NCI-H345 (cell line): ENCODE data around the gene KIFC1.
"Not testable (repeated sequence)": the region's sequence is repeated elsewhere in the genome, so short reads cannot be mapped to it uniquely, and the experiment has no call there.

Source experiments
- DNase-seq: peaks from one replicate; lab custom pipeline; 2025; lab: John Stamatoyannopoulos, UW

Gene KIFC1

GRCh38 chr6:33373960-33374910, 17.4 kb upstream of the KIFC1 start:
- DNase-seq = no peak

GRCh38 chr6:33375143-33375671, 16.4 kb upstream of the KIFC1 start:
- no peak for DNase-seq

- DNase-seq = no peak
Observed at GRCh38 chr6:33377171-33377570, 14.5 kb upstream of the KIFC1 start.

- not testable (repeated sequence) for DNase-seq
Observed at GRCh38 chr6:33379184-33379583, 12.4 kb upstream of the KIFC1 start.

DNA sequence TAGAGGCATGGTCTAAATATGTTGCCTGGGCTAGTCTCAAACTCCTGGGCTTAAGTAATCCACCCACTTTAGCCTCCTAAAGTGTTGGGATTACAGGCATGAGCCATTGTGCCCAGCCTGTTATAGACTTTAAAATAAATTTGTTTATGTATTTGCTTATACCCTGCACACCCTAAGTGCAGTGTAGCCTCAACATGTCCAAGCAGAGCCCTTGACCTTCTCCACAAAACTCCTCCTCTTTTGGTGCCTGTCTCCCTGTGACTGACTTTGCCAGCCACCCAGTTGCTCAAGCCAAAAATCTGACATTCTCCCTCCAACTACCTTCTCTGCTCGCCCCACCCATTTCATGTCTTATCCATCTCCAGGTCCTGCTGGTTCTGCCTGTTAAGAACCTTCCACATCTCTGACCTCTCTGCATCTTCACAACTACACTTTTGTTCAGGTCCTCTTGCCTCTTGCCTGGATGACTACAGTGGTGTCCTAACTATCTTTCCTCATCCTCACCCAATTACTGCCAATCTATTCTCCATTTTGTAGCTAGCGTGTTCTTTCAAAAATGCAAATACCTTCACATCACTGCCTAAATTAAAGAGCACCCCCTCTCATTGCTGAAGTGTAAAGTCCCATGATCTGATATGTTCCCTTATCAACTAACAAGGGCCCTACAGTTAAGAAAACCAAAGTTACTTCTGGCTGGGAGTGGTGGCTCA, 11.2 kb upstream of the KIFC1 start:
- DNase-seq = no peak

DNA sequence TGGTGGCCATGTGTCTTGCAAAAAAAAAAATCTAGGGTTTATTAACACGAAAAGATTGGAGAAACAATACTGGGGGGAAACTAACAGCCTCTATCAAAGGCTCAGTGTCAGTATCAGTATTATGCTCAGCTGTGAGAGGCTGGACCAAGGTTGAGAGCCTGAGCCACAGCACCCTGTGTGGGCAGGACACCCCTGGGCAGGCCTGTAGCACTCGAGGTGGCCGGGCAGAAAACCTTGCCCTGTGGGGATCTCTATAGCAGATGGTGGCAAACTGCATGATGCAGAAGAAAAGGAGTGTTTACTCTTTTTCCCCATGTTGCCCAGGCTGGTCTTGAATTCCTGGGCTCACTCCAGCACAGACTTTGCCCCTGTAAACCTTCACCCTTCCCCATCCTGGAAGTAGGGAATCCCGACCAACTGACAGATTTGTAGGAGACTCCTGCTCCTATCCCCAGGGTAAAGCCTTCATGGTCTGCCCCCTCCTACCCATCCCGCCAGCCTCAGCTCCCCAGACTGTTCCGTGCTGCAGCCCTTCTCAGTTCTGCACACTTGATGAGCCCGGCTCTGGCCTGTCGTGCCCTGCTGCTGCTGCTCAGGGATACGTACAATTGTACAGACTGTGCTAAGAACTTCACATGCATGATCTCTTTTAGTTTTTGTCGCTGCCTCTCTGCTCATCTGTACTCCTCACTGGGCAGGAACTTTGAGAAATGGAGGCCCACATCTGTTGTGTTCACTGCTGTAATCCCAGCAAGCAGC, 8.0 kb upstream of the KIFC1 start:
- no peak for DNase-seq

GRCh38 chr6:33384581-33385020, 7.0 kb upstream of the KIFC1 start:
- DNase-seq = no peak

GRCh38 chr6:33390173-33390572, 1.4 kb upstream of the KIFC1 start:
- no peak for DNase-seq

DNA sequence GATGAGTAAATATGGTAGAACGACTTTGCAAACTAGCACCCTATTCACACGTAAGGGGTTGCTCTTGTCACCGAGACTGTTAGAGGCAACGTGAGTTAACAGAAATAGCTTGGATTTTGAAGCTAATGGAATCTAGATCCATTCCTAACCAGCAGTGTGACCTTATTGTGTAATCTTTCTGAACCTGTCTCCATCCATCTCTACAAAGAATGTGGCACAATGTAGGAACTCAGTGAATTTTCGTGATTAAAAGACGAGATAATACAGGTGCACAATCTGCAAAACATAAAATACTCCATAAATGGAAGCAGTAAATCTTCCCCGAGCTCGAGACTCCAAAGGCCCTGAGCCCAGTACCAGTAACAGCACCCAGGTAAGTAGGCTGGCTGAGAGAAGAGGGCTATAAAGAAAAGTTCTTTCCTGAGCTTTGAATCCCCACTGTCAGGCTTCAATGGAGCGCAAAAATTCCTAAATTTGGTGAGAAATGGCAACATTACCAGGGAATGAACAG, 801 bp upstream of the KIFC1 start:
- no peak for DNase-seq

DNA sequence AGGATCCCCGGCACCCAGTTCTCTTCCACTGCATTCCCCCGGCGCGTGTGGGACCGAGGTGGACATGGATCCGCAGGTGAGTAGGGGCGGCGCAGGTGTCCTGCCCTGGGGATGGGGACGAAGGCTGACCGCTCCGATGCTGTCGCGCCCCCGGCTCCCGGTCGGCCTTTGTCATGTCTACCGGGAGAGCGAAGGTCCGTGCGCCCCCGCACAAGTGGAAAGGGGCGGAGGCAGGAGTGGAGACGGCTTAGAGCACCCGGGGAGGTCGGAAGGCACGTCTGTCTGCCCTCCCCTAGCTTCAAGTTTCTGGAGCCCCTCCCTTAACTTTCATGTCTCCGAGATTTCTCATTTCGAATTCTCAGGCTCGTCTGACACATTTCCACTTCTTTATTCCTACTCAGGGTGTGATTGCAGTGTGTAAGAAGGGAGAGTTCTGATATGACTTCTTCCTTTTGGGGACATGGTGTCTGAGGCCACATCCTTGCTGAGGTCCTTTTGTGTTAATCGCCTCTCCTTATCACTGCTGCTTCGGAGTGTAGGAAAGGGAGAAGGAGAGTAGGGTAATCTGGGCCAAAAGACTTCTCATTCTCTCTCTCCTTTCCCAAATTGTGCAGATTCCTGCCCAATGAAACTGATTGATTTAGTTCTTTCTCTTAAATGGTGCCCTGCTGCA, 435 bp downstream of the KIFC1 start:
- no peak for DNase-seq

DNA sequence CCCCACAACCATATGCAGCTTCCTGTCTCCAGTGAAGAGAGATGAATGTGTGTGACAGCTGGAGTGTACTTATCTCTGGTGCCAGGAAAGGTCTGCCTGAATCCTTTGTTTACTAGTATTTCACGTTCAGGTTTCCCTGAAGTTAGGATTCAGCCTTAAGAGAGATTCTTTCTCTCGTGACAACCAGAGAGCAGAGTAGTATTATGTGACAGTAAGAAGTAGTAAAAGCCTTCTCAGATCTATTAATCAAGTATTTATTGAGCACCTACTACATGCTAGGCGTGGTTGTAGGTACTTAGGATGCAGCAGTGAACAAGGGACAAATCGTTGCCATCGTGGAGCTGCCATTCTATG, 949 bp downstream of the KIFC1 start:
- no peak for DNase-seq

DNA sequence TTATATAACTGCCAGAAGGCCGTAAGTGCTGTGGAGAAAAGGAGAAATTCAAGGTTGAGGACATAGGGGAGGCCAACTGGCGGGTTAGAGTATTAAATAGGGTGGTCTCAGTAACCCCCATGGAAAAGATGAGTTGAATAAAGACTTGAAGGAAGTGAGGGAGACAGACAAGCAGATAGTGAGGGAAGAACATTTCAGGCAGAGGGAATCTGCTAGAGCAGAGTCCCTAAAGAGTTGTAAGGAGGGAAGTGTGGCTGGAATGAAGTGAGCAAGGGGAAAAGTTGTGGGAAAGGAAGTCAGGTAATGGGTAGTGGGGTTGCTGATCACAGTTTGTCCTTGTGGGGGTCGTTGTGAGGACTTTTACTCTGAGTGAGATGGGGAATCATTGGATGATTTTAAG, 1.4 kb downstream of the KIFC1 start:
- no peak for DNase-seq

GRCh38 chr6:33397541-33397940, 5.9 kb downstream of the KIFC1 start:
- no peak for DNase-seq

DNA sequence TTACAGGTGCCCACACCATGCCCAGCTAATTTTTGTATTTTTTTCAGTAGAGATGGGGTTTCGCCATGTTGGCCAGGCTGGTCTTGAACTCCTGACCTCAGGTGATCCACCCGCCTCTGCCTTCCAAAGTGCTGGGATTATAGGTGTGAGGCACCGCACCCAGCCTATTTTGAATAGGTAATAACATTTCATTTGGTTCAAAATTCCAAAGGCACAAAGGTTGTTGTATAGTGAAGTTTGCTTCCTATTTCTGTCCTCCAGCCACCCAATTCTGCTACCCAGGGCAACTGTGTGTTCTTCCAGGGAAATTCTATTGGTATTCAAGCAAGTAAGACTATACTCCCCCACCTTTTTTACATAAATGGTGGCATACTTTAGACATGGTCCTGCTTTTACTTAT, 7.0 kb downstream of the KIFC1 start:
- not testable (repeated sequence) for DNase-seq

GRCh38 chr6:33399881-33400280, 8.3 kb downstream of the KIFC1 start:
- DNase-seq = not testable (repeated sequence)

- no peak for DNase-seq
Observed at GRCh38 chr6:33404884-33405283, 13.3 kb downstream of the KIFC1 start.

- no peak for DNase-seq
Observed at GRCh38 chr6:33405386-33405940, 13.8 kb downstream of the KIFC1 start.

DNA sequence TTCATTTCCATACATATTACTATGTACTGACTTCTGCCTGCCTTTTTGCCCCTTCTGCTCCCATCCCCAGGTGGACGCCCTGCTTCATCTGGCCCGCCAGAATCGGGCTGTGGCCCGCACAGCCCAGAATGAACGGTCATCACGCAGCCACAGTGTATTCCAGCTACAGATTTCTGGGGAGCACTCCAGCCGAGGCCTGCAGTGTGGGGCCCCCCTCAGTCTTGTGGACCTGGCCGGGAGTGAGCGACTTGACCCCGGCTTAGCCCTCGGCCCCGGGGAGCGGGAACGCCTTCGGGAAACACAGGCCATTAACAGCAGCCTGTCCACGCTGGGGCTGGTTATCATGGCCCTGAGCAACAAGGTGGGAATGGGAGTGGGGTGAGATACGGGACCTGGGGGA, 14.5 kb downstream of the KIFC1 start:
- no peak for DNase-seq

GRCh38 chr6:33407132-33407718, 15.6 kb downstream of the KIFC1 start:
- DNase-seq = no peak

DNA sequence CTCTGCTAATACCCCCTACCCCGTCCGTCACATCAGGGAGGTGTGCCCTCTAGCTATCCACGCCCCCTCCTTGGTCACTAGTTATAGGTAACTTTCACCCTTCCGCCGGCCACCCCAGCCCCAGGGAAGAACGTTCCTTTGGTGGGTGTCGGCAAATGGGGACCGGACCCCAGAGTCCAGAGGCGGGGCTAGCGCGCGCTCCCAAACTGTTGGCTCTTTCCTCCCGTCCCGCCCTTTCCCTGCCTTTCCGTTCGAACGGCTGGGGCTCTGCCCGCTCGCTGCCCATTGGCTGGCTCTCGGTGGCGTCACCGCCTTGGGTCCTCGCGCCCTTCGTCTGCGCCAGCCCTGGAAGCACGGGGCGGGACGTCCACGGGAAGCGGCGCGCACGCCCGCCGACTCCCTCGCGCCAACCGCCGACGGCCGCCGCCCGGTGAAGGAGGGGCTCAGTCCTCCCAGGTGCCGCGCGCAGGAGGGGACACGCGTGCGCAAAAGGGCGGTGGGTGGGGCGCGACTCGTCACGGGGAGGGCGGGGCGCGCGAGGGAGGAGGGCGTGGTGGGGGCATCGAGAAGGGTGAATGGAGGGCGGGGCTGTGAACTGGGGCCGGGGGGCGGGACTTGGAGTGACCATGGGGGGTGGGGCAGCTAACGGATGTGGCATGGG, 18.6 kb downstream of the KIFC1 start:
- DNase-seq = peak; percentile 98
